K562 treated with DMSO at 1 percent for 24 hours (cell line): ENCODE results near the gene FGFBP3. TPM values are rescaled to one million over a fixed set of nuclear protein-coding genes. Genes with fewer than 3 reads are reported as not detected.

Experiments used
- total RNA-seq: library from RNA; unstranded; fragments of 300-600 nt; gene quantifications from 2 replicates; pipeline ENCODE4 v1.2.3, GENCODE V29; 2022; ENCODE audit warnings: low read depth; ENCODE audit not compliant: insufficient read depth

The FGFBP3 gene
- 1.7 and 1.9 TPM in 2 replicates for total RNA-seq

GRCh38 chr10:91909117-91909677, at the start of gene FGFBP3:
FGFBP3 (minus strand) TSS chr10:91909486; CDS start chr10:91908969, 517 bp downstream.

GRCh38 chr10:91923371-91924211, 14.3 kb upstream of the FGFBP3 start, which contains the start of gene BTAF1:
BTAF1 (plus strand) TSS chr10:91923770; CDS start chr10:91924077, 307 bp downstream.

Other genes starting within 250 kb of the FGFBP3 start
- gene TNKS2, start 111.1 kb downstream of the FGFBP3 start, total RNA-seq: 11.1 and 13.0 TPM in 2 replicates
- gene BTAF1, start 14.3 kb upstream of the FGFBP3 start, total RNA-seq: 16.1 and 16.2 TPM in 2 replicates